GM19467 (cell line): ENCODE results near the gene HLA-E.
"Not testable (repeated sequence)": the region's sequence is repeated elsewhere in the genome, so short reads cannot be mapped to it uniquely, and the experiment has no call there.

Source experiments
- ATAC-seq: cut with Tn5 transposase; IDR thresholded peaks from one replicate; pipeline ENCODE4 v1.9.1; 2021; ENCODE audit warnings: mild to moderate bottlenecking, moderate library complexity; ENCODE audit not compliant: unreplicated experiment

Gene HLA-E

GRCh38 chr6:30489081-30490025 lies at the start of gene HLA-E:
Gene HLA-E (plus strand): TSS chr6:30489509. CDS start chr6:30489532, 23 bp downstream.
- ATAC-seq: peak; percentile 85

DNA sequence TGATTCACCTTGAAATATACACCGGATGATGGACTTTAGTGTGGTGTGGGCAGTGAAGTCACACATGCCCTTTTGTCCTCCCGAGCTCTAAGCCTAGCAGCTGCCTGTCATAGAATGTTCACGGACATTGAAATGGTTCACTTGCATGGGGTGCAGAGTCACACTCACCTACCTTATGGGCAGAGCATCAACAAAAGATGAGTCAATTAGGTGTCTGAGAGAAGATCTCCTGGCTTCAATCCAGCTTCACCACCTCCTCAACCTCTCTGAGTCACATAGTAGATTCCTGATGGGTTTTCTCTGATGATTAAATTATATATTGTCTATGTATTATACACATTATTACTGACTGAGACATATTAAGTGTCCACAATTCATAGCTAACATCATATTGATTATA lies 48.1 kb upstream of the HLA-E start:
- no peak for ATAC-seq

DNA sequence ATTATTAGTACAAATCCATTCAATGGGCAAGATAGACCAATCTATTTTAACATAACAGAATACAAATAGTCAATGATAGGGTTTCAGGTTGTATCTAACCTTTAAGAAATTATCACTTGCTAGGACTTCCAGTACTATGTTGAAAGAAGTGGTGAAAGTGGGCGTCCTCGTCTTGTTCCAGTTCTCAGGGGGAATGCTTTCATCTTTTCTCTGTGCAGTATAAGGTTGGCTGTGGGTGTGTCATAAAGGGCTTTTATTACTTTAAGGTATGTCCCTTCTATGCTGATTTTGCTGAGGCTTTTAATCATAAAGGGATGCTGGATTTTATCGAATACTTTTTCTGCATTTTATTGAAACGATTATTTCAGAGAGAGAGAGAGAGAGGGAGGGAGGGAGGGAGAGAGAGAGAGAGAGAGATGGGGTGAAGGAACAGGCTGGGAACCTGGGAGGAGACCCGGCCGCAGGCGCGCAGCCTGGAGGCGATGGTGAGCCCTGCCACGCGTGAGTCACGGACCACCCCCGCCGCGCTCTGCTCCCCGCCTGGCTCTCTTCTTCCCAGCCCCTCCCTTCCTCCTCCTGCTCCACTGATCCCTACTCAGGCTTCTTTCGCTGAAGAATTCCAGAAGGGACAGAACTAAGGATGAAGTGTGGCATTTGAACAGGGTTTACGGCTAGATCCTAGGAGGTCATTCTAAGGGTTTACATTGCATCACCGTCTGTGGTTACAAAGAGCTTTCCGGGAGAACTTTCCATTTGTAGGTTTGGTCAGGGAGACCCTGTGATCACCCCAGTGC lies 45.5 kb upstream of the HLA-E start:
- no peak for ATAC-seq

DNA sequence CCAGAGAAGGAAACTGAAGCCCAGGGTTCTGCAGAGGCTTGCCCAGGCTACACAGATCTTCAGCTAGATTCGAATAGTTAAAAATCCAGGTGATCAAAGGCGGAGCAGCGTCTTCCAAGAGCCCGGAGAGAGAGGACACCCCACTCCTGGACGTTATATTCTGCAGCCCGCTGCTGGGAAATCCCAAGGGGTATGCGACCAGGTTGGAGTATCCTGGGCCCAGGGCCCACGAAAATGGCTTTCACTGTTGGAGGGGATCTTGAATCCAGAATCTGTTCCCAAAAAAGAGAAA lies 44.9 kb upstream of the HLA-E start:
- ATAC-seq: no peak

DNA sequence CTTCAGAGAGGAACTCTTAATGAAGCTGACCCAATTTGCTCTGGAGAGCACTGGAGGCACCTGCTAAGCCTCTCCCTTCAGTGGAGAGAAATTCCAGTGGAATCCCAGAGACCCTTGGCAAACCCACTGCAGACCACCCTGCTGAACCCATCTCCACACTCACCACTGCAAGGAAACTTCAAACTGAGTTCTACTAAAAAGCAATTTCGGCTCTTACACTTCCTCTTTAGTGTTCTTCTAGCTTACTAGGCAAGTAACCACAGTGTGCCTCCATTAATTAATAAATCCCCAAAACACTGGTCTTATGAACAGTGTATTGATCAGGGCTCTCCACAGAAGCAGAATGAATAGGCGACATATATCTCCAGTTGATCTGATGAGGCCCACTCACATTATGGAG lies 43.0 kb upstream of the HLA-E start:
- no peak for ATAC-seq

- ATAC-seq: no peak
Measured at GRCh38 chr6:30447237-30447636, 42.1 kb upstream of the HLA-E start.

GRCh38 chr6:30450548-30450908 lies 38.8 kb upstream of the HLA-E start:
- ATAC-seq: no peak

- no peak for ATAC-seq
Measured at GRCh38 chr6:30450909-30451841, 38.1 kb upstream of the HLA-E start.

- no peak for ATAC-seq
Measured at GRCh38 chr6:30452736-30453507, 36.4 kb upstream of the HLA-E start.

- no peak for ATAC-seq
Measured at GRCh38 chr6:30453508-30454116, 35.7 kb upstream of the HLA-E start.

- no peak for ATAC-seq
Measured at GRCh38 chr6:30459145-30459544, 30.2 kb upstream of the HLA-E start.

GRCh38 chr6:30461055-30461454 lies 28.3 kb upstream of the HLA-E start:
- no peak for ATAC-seq

GRCh38 chr6:30462482-30462881 lies 26.8 kb upstream of the HLA-E start:
- no peak for ATAC-seq

GRCh38 chr6:30463242-30463641 lies 26.1 kb upstream of the HLA-E start:
- no peak for ATAC-seq

DNA sequence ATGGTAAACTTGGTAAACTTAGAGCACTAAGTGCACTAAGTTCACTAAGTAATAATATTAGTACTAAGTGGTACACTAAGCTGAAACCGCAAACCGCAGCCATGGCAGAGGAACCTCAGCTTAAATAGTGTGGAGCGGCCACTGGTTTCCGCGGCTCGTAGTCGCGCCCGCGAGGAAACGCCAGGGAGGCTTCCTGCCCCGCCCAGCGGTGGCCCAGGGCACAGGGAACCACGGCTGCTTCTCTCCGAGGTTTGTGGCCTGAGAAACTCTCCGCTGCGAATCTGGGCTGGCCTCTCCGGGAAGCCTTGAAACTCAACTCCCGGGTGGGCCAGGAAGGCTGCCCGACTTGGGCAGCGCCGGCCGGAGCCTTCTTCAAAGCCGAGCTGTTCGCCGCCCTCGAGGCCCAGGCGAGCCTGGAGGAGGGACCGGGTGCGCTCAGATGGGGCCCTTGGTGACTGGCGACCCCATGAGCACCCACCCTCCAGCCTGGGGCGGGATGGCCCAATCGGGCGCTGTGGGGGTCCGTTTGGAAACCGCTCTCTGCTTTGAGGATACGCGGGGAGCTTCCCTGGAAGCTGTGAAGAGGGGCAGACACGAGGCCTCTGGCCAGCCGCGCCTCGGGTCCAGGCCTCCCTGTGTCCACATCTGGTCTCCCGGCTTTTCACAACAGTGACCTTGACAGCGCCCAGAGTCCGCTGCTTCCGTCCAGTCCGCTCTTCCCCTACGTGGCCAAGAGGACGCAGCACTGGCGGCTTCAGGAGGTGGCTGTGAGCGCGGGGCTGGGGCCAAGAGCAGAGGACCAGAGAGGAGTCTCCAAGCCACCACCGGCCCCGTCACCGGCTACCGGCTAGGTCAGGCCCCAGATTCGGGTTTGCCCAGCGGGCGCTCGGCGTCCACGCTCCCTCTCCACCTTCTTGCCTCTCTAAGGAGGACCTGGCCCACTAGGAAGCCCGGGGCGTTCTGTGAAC lies 25.4 kb upstream of the HLA-E start:
- no peak for ATAC-seq

DNA sequence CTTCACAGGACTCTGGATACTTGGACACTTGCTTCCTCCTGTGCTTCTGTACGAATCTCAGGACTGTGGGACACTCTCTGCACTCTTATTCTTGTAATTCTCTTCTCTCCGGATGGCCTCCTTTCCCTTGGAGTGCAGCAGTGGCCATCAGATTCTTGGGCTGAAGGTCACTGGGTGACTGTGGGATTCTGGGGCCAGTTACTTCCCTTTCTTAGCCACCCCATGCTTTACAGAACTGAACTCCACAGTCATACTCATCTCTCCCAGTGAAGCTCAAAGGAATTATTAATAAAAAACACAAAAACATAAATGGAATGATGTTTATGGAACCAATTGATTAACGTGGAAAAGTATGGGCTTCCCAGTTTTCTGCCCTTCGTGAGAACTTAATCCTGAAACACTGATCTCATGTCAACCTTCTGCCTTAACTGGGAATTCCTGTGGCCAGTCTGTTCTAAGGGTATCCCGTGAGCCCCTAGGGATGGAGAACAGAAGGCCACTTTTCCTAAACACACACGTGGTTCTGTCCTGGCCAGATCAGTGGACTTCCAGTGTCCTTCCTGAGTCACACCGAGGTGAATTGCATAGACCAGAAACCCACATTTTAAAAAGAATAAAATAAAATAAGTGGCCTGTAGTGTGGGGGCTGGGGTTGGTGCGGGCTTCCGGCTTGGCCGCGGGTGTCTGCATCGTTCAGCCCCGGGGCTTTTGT lies 23.6 kb upstream of the HLA-E start:
- no peak for ATAC-seq

DNA sequence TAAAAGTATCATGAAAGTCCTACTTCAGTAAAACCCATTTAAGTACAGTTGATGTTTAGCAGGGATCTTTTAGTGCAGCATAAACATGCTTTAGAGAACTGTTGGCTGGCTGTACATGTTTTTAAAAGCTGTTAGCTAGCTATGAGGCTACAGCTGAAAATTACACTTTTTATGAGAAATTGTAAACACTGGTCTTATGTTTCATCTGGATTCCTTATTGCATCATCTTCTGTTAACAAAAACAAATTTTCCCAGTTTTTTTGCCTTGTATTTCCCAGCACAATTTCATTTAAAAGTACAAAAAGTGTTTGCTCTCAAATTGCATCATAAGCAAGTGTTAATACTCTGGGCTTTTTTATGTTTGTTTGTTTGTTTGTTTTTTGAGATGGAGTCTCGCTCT lies 18.3 kb upstream of the HLA-E start:
- ATAC-seq: no peak

- ATAC-seq: not testable (repeated sequence)
Measured at GRCh38 chr6:30475116-30475515, 14.2 kb upstream of the HLA-E start.
